ENCODE measurements around the gene ZNF76.

DNA sequence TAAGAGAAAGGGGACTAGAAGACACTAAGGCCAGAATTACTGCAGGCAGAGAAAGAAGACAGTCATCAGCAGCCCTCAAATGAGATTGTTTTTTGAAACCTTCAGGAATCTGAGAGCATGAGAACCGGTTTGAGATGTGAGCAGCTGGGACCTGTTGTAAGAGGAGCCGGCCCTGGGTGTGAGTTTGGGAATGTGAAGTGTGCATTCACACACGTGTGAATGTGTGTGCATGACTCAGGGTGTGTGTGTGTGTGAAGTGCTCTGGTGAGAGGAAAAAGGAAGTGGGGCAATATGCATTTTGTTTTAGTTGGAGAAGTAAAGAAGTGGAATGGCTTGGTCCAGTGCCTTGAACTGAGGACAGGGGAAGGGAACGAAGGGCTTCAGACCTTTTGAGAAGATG lies 41.5 kb upstream of the ZNF76 start:
- TF ChIP-seq YY1 (IDR thresholded peaks at IDR 0.05; ENCODE audit: insufficient read depth, insufficient read length) (no peak), SUZ12 (IDR thresholded peaks at IDR 0.05; ENCODE audit: extremely low read depth, insufficient read depth, insufficient read length) (no peak), ZNF274 (IDR thresholded peaks at IDR 0.05; ENCODE audit: low read depth, low read length) (no peak)

Data from NT2/D1 (cell line).